Measurements from ENCODE around the gene PHC2.

The PHC2 gene

DNA sequence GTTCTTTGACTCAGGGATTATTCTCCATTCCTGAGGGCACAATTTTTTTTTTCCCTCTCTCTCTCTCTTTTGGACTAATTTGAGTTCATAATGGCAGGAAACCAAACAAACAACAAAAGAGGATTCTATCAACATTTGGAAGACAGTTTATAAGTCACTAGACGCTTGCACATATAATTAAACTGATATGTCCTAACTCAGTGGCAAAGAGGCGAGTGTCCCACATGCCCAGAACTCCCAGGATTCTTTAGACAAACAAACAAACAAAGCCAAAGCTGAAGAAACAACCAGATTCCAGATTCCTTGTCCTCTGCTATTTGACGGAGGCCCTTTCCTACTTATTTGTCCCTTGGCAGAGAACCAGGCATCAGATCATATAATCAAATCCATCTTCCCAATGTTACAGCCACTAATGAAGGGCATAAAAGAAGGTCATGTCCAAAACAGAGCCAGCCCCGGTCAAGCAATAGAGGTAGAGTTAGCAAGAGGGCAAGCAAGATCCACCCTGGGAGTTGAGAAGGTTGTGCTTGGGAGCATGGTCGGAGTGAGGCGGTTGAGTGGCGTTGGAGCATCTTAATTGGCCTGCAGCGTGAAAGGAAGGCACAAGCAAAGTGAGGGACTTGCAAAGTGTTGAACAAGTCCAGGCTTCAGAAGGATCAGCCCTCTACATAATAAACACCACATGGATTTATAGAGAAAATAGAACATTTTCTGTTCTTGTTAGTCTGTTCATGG lies 144.3 kb downstream of the PHC2 start:
- no peak for DNase-seq

DNA sequence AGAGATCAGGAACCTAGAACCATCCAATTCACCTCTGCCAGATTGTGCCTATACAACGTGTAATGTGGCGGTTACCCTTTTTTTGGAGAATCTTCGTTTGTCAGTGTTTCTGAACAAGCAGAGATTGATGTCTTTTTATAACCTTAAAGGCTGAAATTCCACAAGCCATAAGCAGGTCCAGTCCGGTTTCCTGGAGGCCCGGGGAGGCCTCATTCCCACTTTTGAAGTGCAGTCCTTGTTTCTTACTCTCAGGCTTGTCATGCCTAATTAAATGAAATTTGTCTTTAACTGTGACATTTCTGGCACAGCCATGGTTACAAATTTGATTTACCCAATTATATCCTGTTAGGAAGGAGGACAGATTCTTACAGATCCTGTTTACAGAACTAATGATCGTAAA lies 146.8 kb downstream of the PHC2 start:
- DNase-seq, result no peak

DNA sequence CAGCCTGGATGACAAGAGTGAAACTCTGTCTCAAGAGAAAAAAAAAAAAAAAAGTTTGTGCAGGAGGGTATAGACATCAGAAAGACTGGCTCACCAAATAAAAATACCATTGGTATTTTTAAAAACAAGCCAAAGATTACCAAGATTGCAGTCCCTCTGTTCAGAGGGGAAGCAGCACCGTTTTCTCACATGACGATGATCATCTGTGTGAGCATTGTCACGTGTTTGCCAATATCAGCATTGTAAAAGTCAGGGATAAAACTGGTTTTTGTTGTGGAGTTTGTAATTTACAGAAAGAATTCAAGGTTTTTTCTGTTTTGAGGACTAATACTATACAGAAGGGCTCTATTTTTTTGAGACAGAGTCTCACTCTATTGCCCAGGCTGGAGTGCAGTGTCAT lies 148.1 kb downstream of the PHC2 start:
- DNase-seq, result no peak

- no peak for DNase-seq
Observed at GRCh38 chr1:33281554-33282303, 149.2 kb downstream of the PHC2 start.

GRCh38 chr1:33280091-33280661 lies 150.7 kb downstream of the PHC2 start:
- DNase-seq, result no peak

- DNase-seq, result no peak
Observed at GRCh38 chr1:33277488-33278084, 153.3 kb downstream of the PHC2 start.

DNA sequence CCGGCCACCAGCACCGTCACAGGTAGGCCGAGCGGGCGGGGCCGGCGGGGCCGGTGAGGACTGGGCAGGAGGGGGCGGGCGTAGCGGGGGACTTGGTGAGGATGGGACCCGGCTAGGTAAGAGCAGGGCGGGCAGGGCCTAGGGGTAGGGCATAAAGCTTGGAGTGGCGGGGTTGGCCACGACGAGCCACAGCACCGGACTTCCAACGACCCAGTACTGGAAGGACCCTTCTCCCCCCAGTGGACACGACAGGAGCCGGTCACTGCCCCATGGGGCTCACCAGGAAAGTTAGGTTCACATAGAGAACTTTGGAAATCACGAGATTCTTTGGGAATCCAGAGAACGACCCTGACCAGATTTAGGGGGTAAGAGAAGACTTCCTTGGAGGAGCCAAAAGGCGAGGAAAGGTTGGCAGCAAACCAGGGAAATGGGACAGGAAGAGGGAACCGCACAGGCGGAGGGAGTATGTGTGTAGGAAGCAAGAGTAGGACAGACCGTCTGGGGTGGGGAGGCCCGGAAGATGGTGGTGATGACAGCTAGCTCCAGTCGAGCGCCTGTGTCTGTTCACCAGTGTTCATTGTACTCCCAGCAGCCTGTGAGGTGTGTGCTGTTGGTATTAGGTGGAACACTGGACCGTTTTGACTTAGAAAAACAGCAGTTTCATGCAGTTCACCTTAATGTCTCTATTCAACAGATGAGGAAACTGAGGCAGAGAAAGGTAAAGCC lies 154.2 kb downstream of the PHC2 start:
- no peak for DNase-seq

- no peak for DNase-seq
Observed at GRCh38 chr1:33275706-33276572, 155.0 kb downstream of the PHC2 start.

DNA sequence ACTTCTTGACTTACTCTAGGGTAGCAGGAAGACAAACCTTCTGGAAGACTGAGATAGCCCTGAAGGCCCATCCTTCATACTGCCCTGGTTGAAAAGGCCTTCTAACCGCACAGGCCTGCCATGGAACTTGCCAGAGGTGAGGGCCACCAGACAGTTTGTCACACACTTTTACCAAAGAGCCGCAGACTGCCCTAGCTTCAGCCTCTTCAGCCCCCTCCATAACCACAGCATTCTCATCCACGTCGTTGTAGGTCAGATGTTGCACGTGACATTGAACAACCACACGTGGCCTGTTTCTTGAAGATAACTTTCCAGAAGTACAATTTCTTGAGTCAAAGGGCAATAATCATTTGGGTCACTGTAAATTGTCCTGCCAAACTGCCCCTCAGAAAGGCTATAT lies 155.7 kb downstream of the PHC2 start:
- DNase-seq, result no peak

DNA sequence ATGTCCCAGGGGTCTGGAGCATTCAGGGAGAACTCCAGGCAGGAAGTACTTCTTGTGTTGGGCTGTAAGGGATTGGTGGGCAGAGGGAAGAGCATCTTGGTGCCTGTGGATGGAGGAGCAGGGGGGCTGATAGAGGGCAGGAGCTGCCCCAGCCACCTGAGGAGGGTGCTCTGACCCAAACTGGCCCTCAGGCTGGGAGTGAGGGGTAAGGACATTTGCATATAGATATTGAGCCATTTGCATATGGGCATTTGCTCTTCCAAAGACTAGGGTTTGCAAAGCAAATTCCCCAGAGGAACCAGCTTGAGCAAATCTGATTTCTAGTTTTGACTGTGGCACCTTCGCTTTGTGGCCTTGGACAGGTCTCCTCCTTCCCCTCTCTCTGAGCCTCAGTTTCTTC lies 156.4 kb downstream of the PHC2 start:
- DNase-seq, result no peak

- DNase-seq, result no peak
Observed at GRCh38 chr1:33273961-33274371, 156.9 kb downstream of the PHC2 start.

All from activated gamma-delta T cell (primary cell).